Measurements from ENCODE around the gene GAK.

GAK gene

DNA sequence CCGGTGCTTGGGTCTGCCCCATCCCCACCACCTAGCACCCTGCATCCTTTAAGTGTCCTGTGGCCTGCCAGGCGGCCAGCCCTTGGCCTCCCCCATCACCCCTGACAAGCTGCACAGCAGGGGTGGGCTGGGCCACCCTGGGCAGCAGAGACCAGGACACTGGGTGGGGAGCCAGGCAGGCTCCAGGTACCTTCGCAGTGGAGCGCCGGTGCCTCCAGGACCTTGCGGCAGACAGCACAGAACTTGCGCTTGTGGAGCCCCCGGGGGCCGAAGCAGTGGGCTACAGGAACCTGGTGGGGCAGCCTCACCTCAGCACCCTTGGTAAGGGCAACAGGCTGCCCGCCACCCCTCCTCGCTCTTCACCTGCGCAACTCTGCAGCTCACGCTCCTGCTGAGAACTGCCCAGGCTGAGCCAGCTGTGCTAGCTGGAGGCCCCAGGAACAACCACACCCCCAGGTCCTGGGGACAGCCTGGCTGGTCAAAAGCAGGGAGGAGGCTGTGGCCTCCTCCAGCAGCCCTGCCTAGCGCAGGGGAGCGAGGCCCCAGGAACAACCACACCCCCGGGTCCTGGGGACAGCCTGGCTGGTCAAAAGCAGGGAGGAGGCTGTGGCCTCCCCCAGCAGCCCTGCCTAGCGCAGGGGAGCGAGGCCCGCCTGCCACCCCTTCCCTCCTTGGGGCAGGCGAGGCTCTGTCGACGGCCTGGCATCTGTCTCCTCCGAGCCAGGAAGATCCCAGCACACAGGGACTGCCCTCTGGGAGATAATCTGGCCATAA lies 36.7 kb upstream of the GAK start:
- Histone ChIP-seq H2AFZ (ENCODE audit: low read depth, low read length, severe bottlenecking) (no peak overlapping the region), H3F3A (ENCODE audit: insufficient read depth) (no peaks in the 10 kb centered on the region), H3K27me3 (ENCODE audit: low read length) (no peaks in the 10 kb centered on the region), H3K9me3 (ENCODE audit: insufficient read depth, low read length) (no peaks in the 10 kb centered on the region), H3K4me2 (ENCODE audit: low read depth, low read length, poor library complexity, severe bottlenecking) (no peak overlapping the region), H3K79me2 (ENCODE audit: insufficient read depth, low read length) (no peaks in the 10 kb centered on the region), H3K4me3 (ENCODE audit: insufficient read depth, low read length, poor library complexity, severe bottlenecking) (no peak overlapping the region), H3K27ac (ENCODE audit: low read depth, low read length) (no peak overlapping the region), H4K20me1 (ENCODE audit: low read depth, low read length) (no peaks in the 10 kb centered on the region), H3K36me3 (ENCODE audit: low read length) (no peaks in the 10 kb centered on the region), H3K9ac (ENCODE audit: low read length) (no peak overlapping the region), H3K9me2 (replicated peaks; ENCODE audit: insufficient read depth, low read length) (no peaks in the 10 kb centered on the region)
- TF ChIP-seq, protein P1, sequence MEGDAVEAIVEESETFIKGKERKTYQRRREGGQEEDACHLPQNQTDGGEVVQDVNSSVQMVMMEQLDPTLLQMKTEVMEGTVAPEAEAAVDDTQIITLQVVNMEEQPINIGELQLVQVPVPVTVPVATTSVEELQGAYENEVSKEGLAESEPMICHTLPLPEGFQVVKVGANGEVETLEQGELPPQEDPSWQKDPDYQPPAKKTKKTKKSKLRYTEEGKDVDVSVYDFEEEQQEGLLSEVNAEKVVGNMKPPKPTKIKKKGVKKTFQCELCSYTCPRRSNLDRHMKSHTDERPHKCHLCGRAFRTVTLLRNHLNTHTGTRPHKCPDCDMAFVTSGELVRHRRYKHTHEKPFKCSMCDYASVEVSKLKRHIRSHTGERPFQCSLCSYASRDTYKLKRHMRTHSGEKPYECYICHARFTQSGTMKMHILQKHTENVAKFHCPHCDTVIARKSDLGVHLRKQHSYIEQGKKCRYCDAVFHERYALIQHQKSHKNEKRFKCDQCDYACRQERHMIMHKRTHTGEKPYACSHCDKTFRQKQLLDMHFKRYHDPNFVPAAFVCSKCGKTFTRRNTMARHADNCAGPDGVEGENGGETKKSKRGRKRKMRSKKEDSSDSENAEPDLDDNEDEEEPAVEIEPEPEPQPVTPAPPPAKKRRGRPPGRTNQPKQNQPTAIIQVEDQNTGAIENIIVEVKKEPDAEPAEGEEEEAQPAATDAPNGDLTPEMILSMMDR (IDR thresholded peaks at IDR 0.05; ENCODE audit: insufficient read depth, low read length, poor library complexity, severe bottlenecking), result no peak
- no peak for TF ChIP-seq EZH2phosphoT487 (conservative IDR thresholded peaks at IDR 0.05; ENCODE audit: low read length)

DNA sequence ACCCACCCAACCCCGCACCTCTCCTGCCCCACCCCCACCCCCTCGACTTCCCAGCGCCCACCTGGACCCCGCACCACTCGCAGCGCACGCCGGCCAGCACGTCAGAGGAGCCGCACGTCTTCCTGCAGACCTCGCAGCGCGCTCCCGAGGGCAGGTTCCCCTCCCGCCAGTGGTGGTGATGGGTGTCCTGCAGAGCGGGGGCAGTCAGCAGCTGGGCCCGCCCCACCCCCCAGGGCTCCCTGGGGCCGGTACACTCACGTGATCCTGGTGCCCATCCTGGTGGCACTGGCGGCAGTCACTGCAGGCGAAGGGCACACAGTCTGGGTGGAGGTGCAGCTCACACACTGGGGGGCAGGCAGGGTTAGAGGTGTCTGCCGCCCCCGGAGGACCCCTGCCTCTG lies 36.1 kb upstream of the GAK start:
- H3K9me2 ChIP-seq (replicated peaks; ENCODE audit: insufficient read depth, low read length), result no peaks in the 10 kb centered on the region
- H3K4me2 ChIP-seq (ENCODE audit: low read depth, low read length, poor library complexity, severe bottlenecking), result no peak overlapping the region
- H2AFZ ChIP-seq (ENCODE audit: low read depth, low read length, severe bottlenecking), result no peak overlapping the region
- TF ChIP-seq, protein P1 (IDR thresholded peaks at IDR 0.05; ENCODE audit: insufficient read depth, low read length, poor library complexity, severe bottlenecking), result no peak
- no peak for TF ChIP-seq EZH2phosphoT487 (conservative IDR thresholded peaks at IDR 0.05; ENCODE audit: low read length)
- no peaks in the 10 kb centered on the region for H4K20me1 ChIP-seq (ENCODE audit: low read depth, low read length)
- no peak overlapping the region for H3K9ac ChIP-seq (ENCODE audit: low read length)
- no peaks in the 10 kb centered on the region for H3K9me3 ChIP-seq (ENCODE audit: insufficient read depth, low read length)
- no peak overlapping the region for H3K4me3 ChIP-seq (ENCODE audit: insufficient read depth, low read length, poor library complexity, severe bottlenecking)
- no peaks in the 10 kb centered on the region for H3F3A ChIP-seq (ENCODE audit: insufficient read depth)
- no peaks in the 10 kb centered on the region for H3K36me3 ChIP-seq (ENCODE audit: low read length)
- no peak overlapping the region for H3K27ac ChIP-seq (ENCODE audit: low read depth, low read length)
- no peaks in the 10 kb centered on the region for H3K79me2 ChIP-seq (ENCODE audit: insufficient read depth, low read length)
- no peaks in the 10 kb centered on the region for H3K27me3 ChIP-seq (ENCODE audit: low read length)

DNA sequence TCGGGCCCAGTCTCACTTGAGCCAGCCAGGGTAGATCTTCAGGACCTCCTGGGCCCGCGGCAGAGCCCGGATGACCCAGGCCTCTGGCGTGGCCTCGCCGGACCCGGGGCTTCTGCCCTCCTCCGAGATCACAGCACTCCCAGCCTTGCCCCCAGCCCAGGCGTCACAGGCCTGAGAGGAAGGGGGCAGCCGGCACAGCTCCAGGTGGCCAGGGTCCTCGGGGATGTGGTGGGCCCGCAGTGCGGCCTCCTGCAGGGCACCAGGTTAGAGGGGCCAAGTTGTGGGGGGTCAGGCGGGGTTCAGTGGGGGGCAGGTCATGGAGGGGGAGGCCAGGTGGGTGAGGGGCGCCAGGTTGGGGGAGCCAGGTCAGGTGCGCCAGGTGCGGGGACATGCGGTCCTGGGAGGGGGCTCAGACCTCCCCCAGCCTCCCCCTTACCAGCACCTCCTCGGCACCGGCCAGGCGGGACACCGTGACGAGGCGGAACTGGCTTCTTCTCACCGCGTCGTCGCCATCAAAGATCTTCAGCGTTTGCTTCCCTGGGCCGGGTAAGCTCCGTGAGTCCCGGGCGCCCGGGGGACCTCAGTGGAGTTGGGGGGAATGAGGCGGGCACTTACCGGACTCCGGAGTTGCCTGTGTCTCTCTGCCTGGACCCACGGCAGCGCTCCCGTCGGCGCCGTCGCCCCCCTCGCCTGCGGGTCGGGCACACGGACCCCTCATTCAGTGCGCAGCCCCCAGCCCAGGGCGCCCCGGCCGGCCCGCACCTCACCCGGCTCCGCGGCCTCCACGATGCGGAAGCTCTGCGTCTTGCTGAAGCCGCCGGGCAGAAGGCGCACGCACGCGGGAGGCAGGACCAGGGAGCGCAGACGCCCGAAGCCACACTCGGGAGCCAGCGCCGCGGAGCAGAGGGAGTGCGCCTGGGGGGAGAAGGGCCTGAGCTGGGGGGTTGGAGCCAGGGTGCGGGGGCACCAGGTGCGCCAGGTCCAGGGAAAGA lies 35.3 kb upstream of the GAK start:
- H3K4me3 ChIP-seq (ENCODE audit: insufficient read depth, low read length, poor library complexity, severe bottlenecking), result no peak overlapping the region
- no peak overlapping the region for H3K4me2 ChIP-seq (ENCODE audit: low read depth, low read length, poor library complexity, severe bottlenecking)
- no peaks in the 10 kb centered on the region for H3F3A ChIP-seq (ENCODE audit: insufficient read depth)
- H4K20me1 ChIP-seq (ENCODE audit: low read depth, low read length), result no peaks in the 10 kb centered on the region
- no peaks in the 10 kb centered on the region for H3K27me3 ChIP-seq (ENCODE audit: low read length)
- no peaks in the 10 kb centered on the region for H3K79me2 ChIP-seq (ENCODE audit: insufficient read depth, low read length)
- no peak overlapping the region for H3K9ac ChIP-seq (ENCODE audit: low read length)
- H3K36me3 ChIP-seq (ENCODE audit: low read length), result no peaks in the 10 kb centered on the region
- no peak overlapping the region for H2AFZ ChIP-seq (ENCODE audit: low read depth, low read length, severe bottlenecking)
- no peaks in the 10 kb centered on the region for H3K9me2 ChIP-seq (replicated peaks; ENCODE audit: insufficient read depth, low read length)
- no peaks in the 10 kb centered on the region for H3K9me3 ChIP-seq (ENCODE audit: insufficient read depth, low read length)
- no peak overlapping the region for H3K27ac ChIP-seq (ENCODE audit: low read depth, low read length)
- TF ChIP-seq, protein P1 (IDR thresholded peaks at IDR 0.05; ENCODE audit: insufficient read depth, low read length, poor library complexity, severe bottlenecking), result no peak
- TF ChIP-seq EZH2phosphoT487 (conservative IDR thresholded peaks at IDR 0.05; ENCODE audit: low read length), result no peak

Measured in SU-DHL-6 (cell line).